HPDE6-E6E7 (cell line): Measurements from ENCODE around the gene STK39.
A peak's percentile ranks its signal among the peaks of the same experiment; 100 is the strongest.
"Not testable (repeated sequence)": the region's sequence is repeated elsewhere in the genome, so short reads cannot be mapped to it uniquely, and the experiment has no call there.

ENCODE experiments used
- DNase-seq: peaks from one replicate; pipeline ENCODE4 v3.0.0; 2011; ENCODE audit warnings: missing footprints; ENCODE audit errors: extremely low spot score

The STK39 gene

DNA sequence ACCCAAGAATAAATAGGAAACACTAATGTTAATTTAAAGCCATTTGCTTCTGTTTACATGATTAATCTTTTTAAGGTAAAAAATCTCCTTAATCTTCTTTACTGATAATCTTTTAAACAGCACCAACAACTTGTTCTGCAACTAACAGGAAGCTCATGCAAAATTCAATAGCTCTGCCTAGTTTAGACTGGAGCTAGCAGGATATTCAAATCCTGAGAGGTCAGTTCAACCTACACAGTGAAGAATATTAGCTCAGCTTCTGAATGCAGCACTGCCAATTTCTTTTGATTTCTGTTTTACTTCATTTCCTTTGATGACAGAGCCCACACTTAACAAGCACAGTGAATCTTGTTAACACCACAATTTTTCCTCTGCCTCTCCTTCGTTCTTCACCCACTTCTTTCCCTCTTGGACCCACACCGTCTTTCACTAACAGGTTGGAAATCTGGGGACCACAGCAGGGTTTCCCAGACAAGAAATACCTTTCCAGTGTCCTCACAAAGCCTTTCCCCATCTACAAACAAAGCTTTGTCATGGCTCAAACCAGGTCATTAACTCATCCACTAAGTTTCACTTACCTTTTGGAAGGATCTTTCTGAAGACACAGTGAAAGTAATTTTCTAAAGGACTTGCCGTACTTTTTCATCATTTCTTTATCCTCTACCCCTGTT, 109.8 kb downstream of the STK39 start:
- no peak for DNase-seq

DNA sequence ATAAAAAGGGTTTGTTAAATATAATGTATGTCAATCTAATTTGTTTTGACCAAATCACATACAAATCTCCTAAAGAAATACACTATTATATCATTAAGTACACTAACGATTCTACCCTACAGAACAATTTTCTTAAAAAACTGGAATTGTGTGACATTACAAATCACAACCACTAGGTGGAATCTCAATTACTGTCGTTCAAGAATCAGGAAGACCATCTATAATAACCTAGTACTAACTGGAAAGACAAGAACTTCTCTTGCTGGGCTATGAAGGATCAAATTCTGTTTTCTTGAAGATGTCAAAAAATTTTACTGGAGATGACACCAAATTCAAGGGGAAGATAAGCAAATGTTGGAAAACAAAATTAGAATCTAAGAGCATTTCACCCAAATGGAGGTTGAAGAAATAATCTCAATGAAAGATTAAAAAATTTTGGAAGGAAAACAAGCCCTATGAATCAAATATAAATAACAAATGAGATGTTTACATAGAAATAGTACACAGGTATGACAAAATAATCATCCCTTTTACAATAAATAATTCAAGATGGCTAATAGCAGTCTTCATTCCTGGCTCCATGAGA, 110.9 kb downstream of the STK39 start:
- DNase-seq = peak; percentile 14

DNA sequence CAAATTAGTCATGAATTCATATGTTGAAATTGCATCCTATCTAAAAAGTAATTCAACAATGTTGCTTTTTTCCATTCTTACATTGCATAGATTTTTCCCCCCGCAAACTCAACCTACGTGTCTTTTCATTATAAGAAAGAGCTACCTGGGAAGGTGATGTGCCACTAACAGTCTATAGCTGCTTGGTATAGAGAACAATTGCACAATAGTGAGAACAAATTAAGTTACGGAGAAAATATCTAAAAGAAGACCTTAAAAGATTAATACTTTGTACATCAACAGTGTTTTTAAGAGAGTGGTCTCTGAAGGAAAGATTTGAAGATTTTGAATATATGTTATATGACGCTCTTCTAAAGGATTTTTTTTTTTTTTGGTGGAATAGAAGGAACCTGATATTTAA, 111.8 kb downstream of the STK39 start:
- DNase-seq = no peak

DNA sequence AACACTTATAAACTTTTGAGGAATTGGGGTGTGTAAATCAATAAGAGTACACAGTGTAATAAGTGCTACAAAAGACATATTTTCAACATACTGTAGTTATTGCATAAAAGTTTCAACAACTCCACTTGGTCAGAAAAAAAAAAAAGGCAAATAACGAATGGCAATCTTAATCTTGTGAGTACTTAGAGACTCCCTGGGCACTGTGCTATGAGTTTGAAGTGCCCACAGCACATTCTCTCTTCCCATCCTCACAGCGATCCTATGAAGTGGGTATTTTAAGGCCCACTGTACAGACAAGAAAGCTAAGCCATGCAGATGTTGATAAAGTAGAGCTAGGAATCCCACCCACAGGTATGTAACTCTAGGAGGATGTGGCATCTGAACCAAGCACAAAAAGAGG, 112.3 kb downstream of the STK39 start:
- DNase-seq = no peak

DNA sequence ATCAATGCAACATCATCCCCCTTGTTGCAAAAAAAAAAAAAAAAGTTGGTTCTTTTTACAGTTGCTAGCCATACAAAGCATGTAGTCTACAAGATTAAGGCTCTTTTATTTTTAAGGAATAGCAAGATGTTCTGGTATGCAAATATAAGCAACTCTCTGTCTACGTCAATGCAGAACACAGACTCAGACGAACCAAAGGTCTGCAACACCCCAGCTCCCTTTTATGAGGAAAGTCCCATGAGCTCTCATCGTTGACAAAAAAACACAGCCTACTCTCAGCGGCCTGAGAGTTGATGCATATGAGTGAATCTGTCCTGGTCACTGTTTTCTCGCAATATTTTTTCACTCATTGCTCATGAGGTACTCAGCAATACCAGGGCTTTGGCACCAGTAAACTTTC, 112.9 kb downstream of the STK39 start:
- no peak for DNase-seq

DNA sequence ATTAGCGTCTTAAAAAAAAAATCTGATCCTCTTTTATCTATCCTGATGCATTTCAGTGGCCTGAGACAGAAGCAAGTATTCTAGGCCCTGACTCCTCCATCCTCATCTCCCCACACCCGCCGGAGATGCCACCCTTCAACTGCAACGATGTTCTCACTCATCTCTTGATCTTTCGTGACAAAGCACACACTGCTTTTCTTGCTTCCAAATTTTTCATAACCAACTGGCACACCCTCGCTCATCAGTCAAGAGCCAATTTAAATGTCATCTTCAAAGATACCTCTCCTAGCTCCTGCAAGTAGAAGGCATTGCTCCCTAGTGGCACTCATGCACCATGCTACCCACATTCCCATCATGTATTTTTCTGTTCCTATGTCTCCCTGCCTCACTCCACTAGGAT, 115.0 kb downstream of the STK39 start:
- no peak for DNase-seq

DNA sequence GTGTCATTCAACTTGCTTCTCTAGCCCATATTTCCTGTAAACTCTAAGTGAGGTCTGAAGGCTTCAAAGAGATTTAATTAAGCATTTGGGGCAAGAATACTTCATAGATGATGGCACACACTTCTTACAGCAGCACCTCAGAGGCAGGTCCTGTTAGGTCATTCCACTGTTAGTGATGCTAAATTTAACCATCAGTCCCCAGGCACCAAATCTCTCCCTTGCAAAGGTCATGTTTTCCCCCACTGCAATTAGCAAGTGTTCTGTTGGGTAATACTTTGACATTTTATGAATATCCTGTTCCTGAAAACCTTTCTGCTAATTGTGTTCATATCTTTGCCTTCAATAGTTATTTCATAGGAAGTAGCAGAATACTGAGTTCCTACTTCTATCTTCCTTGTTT, 117.0 kb downstream of the STK39 start:
- DNase-seq = no peak

DNA sequence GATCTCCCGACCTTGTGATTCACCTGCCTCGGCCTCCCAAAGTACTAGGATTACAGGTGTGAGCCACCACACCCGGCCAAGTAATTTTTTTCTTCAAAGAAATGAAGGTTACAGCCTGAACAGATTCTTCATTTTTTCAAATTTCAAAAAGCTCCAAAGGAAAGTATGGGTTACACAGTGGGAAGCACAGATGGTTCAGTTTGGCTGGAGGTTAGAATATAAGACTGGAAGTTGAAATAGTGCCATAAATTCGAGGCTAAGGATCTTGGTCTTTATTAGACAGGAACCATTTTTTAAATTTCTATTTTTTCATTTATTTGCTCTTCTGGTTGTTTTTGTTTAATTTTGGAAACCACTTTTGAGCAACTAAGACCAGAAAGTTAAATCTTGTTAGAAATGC, 120.0 kb downstream of the STK39 start:
- DNase-seq = no peak

DNA sequence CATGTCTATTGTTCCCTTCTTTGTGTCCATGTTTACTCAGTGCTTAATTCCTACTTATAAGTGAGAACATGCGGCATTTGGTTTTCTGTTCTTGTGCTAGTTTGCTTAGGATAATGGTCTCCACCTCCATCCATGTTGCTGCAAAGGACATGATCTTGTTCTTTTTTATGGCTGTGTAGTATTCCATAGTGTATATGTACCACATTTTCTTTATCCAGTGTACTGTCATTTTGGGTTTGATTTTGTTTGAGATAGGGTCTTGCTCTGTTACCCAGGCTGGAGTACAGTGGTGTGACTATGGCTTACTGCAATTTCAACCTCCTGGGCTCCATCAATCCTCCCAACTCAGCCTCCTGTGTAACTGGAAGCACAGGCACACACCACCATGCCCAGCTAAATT, 125.2 kb downstream of the STK39 start:
- DNase-seq = not testable (repeated sequence)

DNA sequence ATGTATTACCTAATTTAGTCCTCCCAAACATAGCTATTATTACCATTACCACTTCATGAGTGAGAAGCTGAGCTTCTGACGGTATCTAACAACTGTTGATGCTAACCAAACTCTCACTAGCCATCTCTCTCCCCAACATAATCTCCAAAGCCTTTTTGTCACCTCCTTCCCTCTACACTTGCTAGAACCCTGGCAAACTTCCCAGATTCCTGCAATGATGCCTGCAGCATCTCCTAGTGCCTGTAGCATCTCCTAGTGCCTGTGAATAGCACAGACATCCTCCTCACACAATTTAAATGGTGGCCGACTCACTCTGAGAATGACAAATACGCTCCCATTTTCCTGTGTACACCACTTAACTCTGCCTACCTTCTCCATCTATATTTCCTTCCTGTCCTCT, 126.7 kb downstream of the STK39 start:
- no peak for DNase-seq

DNA sequence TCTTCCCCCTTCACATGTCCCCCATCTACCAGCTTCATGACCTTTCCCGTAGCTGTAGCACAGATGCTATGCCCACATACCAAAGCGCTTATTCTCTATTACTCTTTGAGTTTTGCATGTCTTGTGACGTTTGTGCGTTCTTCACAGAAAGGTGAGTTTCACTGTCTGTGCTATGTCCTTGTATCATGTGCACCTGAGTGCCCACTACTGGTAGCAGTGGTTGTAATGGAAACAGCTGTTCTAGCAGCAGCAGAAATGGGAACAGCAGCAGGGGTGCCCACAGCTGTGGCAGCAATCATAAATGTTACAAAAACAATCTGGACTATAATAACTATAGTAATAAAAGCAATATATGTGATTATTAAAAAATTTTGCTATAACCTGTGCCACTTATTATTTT, 127.1 kb downstream of the STK39 start:
- no peak for DNase-seq

DNA sequence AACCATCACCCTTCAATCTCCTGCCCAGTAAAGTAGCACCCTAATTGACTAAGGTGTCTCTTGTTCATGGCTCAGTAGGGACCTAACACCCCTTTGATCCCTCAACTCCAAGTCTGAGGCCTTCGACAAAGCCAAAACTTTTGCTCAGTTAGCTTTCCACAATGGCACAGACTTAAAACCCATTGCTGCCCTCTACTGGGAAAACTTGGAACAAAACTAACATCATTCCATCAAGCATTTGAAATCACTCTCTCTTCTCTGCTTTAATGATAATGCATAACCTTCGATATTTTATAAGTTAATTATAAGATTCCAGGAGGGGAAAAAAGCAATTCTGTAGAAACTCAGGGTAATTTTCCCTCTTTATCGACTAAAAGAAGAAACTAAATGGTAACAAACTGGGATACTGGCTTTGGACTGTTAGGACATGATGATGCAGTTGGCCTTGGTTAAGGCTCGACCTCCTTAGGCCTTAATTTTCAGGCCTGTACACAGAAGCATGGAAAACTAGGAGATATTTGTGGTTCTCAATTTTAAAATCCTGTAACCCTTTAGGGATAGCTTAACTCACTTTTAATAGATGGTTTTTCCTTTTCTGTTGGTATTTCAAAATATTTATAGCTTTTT, 127.8 kb downstream of the STK39 start:
- DNase-seq = no peak

DNA sequence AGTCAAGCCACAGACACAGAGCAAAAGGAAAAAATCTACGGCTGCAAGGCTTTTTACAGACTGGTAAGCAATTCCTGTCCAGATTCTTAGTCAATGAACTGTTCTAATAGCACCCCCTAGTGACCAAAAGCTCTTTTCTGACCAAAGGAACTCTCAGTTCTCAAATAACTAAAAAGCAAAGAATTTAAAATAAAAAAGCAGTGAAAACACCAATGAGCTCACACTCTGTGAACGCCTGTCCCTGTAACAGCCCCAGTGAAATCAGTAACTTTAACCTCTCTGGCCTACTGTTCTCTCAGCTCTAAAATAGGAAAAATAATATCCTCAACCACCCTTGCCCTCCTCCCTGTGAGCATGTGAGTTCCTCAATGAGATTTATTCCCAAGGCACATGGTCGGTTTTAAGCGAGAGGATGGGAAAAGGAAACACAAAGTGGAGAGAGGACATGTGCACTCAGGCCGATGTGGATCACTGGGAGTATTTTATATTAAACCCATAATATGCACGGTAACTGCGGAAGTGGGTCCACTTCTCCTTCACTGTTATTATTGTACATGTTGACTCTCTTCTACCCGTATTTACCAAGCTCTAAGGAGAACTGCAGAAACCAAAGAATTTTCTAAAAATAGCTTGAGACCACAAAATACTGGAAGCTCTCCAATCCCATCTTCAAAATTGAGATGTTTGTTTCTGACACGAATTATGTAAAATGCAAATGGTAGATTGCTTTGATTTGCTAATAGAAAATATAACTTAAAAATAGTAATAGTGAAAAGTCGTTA, 128.5 kb downstream of the STK39 start:
- peak; percentile 7 for DNase-seq

DNA sequence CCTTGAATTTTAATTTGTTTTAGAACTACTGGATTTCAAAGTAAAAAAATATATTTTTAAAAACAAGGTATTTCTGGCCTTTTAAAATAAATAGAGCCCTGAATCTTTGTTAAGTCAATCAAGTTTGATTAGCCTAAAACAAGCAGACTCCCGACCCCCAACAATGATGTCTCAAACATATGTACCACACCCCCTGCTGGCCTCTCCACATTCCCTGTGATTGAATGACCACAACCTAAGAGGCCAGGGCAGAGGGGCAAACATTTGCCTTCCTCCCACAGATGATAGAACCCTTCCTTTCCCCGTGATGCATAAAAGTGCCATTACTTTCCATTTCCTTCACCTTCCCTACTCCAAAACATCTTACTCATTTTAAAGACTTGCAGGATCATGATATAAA, 130.9 kb downstream of the STK39 start:
- DNase-seq = no peak

DNA sequence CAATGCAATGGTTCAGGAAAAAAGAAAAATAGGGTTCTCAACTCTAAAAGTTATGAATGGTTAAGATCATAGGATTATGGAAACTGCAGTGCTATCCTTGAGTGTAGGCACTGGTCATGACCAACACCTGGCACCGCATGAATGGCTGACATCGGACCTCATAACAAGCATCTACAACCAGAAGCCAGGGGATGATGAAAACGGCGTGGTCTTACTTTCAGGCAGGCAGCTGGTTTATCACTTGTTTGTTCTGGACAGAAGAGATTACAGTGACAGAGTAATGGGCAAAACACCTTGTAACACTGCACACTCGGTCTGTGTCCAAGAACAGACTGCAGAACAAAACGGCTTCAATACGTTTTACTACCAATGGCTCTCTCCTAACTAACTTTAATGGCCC, 132.8 kb downstream of the STK39 start:
- no peak for DNase-seq

DNA sequence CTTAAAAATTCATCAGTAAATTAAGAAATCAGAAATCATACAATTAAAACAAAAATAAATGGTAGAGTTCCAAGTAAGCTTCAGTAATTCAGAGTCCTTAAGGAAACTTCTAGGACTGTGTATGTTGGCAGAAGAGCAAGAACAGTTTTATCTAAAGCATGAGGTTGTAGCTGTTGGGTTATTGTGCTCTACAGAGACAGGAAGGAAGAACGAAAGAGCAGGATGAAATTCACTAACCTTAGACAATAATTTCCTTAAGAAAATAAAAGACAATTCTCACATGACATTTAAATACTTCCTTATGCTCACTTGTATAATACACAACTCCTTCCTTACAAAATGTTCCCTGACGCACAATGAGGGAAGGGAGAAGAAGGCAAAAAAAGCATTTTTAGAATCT, 133.4 kb downstream of the STK39 start:
- no peak for DNase-seq

DNA sequence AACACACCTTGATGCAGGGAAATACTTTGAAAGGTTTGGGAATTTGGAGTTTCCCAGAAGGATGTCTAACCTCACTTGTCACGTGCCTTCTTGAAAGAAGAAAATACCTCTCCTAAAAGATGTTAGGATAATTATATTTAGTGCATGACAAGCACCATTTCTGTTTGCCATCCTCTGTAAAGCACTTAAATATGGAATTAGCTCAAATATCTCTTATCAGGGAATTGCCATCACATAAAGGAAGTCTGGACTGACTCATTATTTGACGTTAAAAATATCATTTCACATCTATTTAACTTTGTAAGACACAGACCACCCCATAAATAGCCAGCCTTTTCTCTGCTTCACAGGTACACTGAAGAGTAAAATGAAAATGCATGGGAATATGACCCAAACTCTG, 140.1 kb downstream of the STK39 start:
- no peak for DNase-seq

DNA sequence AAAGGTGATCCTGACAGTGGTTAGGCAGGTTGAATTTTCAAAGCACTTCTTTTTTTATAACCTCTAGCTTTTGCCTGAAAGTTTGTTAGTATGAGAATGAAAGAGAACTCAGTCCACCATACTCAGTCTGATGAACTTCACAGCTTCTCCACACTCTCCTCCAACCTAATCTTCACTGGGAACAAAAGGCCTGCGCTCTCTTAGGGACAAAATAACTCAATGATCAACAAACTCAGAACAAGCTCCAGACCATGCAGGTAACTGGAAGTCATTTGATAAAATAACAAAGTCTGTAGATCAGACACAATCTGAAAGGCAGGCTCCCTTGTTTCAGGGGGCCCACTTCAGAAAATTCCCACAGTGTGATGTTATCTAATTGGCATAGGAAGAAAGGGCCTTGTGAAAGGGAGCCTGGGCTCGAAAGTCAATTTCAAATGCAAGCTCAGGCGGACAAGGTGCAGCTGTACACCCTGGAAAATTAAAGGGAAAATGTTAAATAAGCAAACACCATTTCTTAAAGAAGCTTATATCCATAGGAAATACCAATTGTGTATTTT, 142.2 kb downstream of the STK39 start:
- DNase-seq = no peak

DNA sequence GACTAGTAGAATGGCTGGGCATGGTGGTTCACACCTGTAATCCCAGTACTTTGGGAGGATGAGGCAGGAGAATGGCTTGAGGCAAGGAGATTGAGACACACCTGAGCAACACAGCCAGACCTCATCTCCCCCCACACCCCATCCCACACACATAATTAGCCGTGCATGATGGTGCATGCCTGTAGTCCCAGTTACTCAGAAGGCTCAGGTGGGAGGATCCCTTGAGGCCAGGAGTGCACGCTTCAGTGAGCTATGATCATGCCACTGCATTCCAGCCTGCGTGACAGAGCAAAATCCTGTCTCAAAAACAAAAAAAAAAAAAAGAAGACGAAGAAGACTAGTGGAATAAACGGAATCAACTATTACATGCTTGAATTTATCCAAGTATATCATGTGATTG, 150.0 kb downstream of the STK39 start:
- peak; percentile 44 for DNase-seq

DNA sequence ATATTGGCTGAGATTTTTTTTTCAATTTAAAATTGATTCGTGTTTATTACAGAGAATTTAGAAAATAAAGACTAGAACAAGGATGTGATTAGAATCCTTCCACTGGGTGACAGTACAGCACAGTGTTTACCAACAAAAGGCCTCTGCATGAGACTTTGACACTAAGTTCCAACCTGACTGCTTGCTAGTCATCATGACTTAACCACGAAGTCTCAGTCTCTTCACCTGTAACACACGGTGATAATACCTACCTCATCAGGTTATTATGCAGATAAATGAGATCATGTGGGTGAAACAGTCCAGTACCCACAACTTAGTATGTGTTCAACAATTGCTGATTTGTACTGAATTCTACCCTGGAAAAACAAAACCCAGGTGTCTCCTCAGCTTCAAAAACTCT, 151.2 kb downstream of the STK39 start:
- DNase-seq = no peak

DNA sequence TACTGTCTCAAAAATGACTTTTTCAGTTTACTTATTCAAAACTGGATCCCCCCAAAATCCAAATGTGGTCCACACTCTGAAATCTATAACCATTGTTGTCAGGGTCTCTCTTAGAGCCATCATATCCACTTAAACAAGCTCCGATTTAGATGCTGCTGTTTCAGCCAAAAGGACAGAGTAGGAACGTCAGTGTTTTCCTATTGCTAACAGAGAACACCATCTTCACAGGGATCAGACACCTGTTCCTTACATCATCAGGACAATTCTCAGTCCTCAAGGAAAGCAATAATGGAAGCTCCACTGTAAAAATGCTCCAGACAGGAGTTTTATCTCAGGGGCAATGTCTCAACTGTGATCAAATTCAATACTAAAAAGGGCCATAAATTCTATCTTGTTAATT, 155.4 kb downstream of the STK39 start:
- DNase-seq = no peak

DNA sequence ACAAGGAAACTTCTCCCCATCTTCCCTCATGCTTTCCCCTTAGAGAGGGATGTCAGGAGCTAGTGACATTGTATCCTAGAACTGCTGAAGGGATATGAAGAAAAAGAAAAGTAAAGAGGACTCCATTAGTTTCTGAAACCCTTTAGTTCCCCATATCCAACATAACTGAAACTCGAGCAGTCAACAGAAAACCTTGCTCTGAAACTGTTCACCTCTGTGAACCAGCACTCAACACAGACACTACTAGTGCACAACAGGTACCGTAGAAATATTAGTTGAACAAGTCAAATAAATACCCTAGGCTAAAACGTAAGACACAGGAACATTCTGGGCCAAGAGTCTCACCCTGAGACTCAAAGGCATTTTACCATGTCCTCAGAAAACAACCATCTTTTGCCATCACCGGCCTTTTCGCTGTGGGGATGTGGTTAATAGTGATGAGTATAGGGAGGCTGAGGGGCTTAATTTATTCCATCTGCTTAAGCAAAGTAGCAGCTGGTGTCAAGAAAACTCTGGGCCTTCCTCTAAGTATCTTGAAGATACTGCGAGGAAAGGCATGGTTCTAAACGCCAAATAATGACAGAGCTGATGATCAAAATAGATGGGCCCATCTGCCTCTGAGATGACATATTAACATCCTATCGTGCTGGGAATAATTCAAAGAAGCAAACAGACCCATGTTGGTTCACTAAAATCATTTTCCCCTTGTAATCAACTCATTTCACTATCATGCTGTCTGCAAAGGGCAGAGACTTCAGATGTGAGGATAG, 156.8 kb downstream of the STK39 start:
- no peak for DNase-seq
